Dermis blood vessel endothelial cell (primary cell): ENCODE results near the gene MOCS3. TPM values are rescaled to one million over a fixed set of nuclear protein-coding genes. Genes with fewer than 3 reads are reported as not detected.

Experiments
- DNase-seq: peaks from one replicate; pipeline ENCODE4 v3.0.0; 2010
- total RNA-seq: library from RNA; depleted of rRNA; stranded (reverse); fragments of >200 nt; gene quantifications from 2 replicates; pipeline ENCODE4 v1.2.3, GENCODE V29; 2014

Gene MOCS3
- total RNA-seq, 1 donor from 2014 or later: 9.2 TPM

DNA sequence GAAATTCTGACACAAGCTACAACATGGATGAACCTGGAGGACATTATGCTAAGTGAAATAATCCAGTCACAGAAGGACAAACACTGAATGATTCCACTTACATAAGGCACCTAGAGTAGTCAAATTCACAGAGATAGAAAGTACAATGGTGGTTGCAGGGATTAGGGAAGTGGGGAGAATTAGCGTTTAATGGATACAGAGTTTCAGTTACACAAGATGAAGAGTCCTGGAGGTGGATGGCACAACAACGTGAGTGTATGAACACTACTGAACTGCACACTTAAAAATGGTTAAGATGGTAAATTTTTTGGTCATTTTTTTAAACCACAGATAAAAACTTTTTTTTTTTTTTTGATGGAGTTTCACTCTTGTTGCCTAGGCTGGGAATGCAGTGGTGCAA lies 24.7 kb downstream of the MOCS3 start:
- DNase-seq: no peak

GRCh38 chr20:50987493-50988210 lies 29.0 kb downstream of the MOCS3 start:
- peak; percentile 94 for DNase-seq

GRCh38 chr20:50991076-50991475 lies 32.5 kb downstream of the MOCS3 start:
- no peak for DNase-seq

DNA sequence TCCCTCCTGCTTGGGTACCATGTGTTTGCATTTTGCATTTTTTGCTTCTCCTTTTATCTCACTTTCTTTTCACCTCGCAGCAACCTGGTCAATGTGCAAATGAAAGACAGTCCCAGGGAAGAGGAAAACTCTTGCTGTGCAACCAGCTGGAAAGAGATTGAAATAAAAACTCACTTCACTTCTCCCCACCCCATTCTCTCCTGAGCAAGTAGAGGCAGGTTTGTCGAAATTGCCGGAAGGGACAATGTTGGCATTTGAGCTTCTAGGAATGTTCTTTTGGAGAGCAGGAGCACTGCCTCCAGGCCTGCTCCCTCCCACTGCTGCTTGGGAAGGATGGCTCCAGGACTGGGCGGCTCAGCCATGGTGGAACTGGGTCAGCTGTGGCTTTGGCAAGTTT lies 33.7 kb downstream of the MOCS3 start:
- no peak for DNase-seq

GRCh38 chr20:50992733-50993457 lies 34.3 kb downstream of the MOCS3 start:
- DNase-seq: peak; percentile 77

- DNase-seq: no peak
Observed at GRCh38 chr20:50993876-50994275, 35.3 kb downstream of the MOCS3 start.

- no peak for DNase-seq
Observed at GRCh38 chr20:50995506-50995905, 36.9 kb downstream of the MOCS3 start.

DNA sequence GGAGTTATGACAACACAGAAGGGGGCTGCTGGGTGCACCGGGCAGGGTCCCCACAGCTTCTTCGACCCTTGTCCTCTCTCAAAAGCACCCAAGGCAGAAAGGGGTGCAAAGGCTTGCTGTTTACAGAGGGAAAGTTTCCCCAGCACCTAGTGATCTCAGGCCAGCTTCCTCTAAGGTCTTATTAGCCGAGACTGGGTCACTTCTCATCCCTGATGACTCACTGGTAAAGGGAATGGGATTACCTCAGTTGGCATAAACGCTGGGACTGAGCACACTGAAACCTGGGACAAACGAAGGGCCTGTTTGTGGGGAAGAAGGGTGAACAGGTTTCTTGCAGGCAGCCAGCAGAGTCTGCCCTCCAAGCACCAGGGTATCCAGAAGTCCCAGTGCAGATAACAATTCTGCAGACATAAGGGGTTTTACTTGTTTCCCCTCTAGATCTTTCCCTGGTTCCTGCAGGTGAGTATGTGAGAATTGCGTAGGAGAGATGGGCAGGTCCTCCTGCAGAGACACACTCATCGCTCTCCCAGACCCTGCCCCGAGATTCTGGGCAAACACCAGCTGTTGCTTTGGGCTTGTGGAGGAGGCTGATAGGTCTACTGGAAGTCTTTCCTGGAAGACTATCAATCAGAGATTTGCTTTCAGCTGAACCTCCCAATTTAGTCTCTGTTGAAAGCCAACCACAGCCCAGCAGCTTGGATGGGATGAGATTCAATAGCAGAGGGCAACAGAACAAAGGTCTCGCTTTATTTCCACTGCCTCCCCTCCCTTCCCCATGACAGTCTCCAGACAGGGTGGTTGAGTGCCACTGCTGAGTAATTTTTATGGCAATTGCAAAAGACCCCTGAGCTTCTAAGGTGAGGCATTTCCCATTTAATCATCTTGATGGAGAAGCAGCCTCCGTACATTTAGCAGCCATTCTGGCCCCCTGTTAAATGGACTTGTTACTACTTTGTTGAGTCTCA lies 38.6 kb downstream of the MOCS3 start:
- peak; percentile 36 for DNase-seq

DNA sequence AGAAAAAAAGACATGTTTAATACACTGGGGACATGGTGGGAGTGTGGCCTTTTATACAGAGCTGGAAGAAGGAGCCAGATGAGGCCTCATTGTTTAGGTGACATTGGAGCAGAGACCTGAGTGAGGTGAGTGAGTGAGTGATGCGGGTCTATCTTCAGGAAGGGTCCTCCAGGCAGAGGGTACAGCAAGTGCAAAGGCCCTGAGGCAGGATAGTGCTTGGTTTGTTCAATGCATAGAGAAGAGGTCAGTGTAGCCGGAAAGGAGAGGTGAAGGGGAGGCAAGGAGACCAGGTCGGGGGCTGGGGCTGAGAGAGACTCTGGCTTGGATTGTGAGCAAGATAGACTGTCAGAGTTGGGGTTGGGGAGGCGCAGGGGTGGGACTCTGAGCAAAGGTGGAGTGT lies 40.7 kb downstream of the MOCS3 start:
- DNase-seq: no peak

- no peak for DNase-seq
Observed at GRCh38 chr20:51001430-51002265, 43.0 kb downstream of the MOCS3 start.

- no peak for DNase-seq
Observed at GRCh38 chr20:51002633-51003032, 44.0 kb downstream of the MOCS3 start.

- no peak for DNase-seq
Observed at GRCh38 chr20:51003753-51004152, 45.1 kb downstream of the MOCS3 start.

- no peak for DNase-seq
Observed at GRCh38 chr20:51004305-51004727, 45.7 kb downstream of the MOCS3 start.

- DNase-seq: no peak
Observed at GRCh38 chr20:51004781-51005180, 46.2 kb downstream of the MOCS3 start.

DNA sequence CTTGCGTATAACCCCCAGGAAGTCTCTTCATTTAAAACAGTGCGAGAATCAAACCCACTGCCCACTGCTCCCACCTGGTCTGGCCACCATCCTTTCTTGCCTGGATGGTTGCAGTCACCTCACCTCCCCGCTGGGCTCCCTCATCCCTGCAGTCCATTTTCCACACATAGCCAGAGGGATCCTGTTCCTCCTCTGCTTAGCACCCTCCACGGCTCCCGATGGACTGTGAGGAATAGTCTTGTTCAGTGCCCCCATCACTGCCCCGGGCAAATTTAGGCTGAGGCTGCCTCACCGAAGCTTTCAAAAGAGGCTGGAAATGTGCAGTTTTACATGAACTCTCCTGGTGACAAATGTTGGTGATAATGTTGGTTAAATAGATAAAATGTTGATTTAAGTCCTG lies 46.6 kb downstream of the MOCS3 start:
- no peak for DNase-seq

DNA sequence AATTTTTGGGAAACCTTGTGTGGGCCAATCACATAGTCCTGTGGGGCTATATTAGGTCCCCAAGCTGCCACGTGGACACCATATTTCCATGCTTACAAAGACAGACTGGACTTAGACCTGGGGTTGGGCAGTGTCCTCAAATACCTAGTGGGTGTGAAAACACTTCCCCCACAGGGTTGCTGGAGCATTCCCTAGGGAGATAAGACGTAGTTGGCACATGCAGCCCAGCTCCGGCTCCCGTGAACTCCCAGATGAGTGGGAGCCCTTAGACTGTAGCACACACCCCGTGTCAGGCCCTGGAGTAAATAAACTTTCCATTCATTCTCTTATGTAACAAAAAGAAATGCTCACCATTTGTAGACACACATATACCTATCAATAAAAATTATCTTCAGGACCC lies 50.1 kb downstream of the MOCS3 start:
- no peak for DNase-seq

DNA sequence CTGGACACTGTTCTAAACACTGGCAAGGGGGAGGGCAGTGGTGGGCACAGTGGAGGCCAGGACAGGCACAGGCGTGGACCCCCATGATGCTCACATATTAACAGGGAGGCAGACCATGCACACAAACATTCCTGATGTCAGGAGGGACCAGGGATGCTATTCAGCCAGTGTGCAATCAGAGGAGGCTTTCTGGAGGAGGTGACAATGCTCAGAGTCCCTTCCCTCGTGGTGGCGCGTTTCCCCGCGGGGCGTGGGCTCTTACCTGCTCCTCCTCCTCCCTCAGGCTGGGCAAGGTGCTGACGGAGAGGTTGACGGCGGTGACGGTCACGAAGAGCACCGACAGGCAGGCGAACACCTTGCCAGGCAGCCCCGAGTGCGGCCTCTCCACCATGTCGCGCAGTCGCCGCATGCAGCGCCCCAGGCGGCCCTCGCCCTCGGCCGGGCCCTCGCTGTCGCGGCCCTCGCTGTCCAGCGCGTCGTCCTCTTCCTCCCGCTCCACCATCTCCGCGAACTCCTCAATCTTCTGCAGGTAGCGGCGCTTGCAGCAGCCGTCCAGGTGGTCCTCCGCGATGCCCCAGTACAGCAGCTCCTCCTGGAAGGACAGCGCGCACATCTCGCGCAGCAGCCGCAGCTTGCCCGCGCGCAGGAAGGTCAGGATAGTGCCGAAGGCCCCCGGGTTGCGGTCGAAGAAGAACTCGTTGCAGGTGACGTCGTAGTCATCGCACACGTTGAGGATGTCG lies 50.9 kb downstream of the MOCS3 start:
- no peak for DNase-seq

- no peak for DNase-seq
Observed at GRCh38 chr20:51010043-51010365, 51.4 kb downstream of the MOCS3 start.

- no peak for DNase-seq
Observed at GRCh38 chr20:51010932-51011331, 52.3 kb downstream of the MOCS3 start.

DNA sequence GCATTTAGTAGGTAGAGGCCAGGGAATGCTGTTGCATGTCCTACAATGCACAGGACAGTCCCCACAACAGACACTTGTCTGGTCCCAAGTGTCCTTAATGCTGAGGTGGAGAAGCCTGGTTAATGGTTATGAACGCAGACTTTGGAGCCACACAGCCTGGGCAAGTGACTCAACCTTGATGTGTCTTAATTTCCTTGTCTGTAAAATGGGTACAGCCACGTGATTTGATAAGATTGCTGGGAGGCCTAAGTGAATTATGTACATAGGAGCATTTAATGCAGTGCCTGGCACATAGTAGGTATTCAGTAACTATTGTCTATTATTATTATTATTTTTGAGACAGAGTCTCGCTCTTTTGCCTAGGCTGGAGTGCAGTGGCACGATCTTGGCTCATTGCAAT lies 52.9 kb downstream of the MOCS3 start:
- no peak for DNase-seq

- no peak for DNase-seq
Observed at GRCh38 chr20:51012357-51012756, 53.7 kb downstream of the MOCS3 start.
